GM12801 (cell line): ENCODE measurements around the gene STXBP3.

Experiments used
- TF ChIP-seq, protein P1 (sequence below): IDR thresholded peaks from one replicate; pipeline ENCODE4 v1.5.1; 2011; ENCODE audit warnings: control low read depth; ENCODE audit not compliant: insufficient read length; ENCODE audit errors: extremely low read depth

STXBP3 gene

DNA sequence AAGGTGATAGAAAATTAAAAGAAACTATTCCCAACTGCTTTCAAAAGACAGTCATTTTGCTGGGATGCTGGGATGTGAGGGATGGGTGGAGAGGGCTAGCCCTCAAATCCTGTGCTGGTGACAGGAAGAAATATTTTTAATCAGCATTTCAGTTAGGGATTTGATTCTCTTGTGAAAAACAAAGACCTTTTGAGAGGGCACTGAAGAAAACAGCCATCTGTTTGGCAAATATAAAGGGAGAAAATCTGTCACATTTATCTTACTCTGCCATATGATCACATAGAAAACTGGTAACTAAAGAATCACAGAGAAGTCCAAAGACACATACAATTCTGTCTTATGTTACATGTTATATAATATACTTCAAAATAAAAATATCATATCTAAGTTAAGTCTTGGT is 12.3 kb downstream of the STXBP3 start:
- TF ChIP-seq, protein P1, sequence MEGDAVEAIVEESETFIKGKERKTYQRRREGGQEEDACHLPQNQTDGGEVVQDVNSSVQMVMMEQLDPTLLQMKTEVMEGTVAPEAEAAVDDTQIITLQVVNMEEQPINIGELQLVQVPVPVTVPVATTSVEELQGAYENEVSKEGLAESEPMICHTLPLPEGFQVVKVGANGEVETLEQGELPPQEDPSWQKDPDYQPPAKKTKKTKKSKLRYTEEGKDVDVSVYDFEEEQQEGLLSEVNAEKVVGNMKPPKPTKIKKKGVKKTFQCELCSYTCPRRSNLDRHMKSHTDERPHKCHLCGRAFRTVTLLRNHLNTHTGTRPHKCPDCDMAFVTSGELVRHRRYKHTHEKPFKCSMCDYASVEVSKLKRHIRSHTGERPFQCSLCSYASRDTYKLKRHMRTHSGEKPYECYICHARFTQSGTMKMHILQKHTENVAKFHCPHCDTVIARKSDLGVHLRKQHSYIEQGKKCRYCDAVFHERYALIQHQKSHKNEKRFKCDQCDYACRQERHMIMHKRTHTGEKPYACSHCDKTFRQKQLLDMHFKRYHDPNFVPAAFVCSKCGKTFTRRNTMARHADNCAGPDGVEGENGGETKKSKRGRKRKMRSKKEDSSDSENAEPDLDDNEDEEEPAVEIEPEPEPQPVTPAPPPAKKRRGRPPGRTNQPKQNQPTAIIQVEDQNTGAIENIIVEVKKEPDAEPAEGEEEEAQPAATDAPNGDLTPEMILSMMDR, result no peak

DNA sequence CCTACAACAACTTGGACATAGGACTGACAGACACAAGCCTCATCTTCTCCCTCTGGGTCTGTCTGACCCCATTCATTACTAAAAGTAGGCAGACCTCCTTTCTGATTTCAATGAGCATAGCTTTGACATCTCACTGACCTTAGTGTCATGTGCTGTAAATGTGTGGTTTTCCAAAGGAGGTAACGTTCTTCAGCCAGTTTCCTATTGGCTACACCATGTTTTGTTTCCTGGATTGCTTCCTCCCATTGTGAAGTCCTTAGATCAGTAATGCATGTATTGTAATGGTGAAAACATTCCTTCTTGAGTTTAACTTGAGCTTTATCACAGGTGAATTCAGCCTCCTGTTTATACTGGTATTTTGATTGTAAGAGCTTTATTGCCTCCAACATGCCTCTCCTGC is 20.6 kb downstream of the STXBP3 start:
- TF ChIP-seq, protein P1, result no peak

DNA sequence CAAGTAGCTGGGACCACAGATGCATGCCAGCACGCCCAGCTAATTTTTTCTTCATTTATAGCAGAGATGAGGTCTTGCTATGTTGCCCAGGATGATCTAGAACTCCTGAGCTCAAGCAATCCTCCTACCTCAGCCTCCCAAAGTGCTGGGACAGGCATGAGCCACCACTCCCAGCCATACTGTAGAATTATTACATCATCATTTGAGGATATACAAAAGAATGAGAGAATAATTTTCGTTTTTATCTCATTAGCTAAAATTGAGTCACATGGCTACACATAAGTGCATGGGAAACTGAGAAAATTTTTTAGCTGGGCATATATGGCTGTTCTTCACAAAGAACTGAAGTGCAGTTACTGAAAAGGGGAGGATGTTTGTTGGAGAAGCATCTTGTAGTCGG is 21.2 kb downstream of the STXBP3 start:
- TF ChIP-seq, protein P1, result no peak

DNA sequence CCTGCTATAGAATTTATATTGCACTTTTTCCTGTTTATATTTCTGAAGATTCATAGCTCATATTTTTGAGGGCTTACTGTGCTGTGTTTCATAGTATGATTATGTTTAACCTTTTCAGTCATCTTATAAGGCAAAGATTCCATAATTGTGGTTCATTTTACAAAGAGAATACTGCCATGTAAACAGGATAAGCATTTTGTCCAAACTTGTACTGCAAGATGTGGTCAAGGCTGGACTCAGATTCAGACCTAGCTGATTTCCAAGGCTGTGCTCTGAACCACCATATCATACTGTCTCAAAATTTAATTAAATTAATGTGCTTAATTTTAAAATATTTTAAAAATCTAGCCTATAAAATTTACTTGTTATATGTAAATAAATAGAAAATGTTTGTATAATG is 31.4 kb downstream of the STXBP3 start:
- TF ChIP-seq, protein P1, result no peak

DNA sequence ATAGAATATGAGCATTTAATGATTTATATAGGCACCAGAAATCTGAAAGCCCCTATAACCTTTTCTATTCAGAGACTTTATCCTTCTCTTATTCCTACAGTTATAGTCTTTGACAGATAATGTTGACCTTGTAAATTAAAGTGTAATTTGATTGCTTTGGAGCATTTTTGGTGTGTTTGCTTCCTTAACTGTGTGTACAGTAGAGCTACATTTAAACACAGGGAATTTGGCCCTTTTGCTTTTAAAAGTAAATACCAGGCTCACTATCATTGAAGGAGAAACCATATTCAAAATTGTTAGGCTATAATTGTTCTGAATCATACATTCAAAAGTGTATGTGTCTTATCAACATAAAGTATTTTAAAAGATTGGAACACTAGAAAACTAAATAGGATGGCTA is 33.0 kb downstream of the STXBP3 start:
- TF ChIP-seq, protein P1, result no peak

DNA sequence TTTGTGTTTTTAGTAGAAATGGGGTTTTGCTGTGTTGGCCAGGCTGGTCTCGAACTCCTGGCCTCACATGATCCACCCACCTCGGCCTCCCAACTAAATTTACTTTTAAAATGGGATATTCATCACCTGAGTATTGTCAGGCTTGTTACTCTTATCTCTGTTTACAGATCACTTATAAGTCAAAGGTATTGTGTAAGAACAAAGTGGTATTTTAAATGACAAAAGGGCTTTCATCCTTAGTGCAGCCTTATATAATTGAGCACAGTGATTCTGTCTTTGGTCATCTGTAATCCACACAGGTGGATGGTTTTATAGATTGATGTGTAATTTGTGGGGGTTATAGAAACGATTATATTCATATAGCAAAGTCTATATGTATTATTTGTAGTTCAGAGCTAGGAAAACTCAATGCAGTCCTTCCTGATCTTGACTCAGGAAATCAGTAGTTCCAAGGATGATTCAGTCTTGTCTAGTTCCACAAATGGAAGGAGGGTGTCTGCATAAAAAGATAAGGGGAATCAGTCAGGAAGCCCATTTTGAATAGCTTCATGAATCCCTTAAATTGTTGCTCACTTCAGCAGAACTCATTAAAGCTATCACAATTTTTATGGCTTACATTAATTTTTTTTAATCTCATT is 34.6 kb downstream of the STXBP3 start:
- TF ChIP-seq, protein P1, result no peak

DNA sequence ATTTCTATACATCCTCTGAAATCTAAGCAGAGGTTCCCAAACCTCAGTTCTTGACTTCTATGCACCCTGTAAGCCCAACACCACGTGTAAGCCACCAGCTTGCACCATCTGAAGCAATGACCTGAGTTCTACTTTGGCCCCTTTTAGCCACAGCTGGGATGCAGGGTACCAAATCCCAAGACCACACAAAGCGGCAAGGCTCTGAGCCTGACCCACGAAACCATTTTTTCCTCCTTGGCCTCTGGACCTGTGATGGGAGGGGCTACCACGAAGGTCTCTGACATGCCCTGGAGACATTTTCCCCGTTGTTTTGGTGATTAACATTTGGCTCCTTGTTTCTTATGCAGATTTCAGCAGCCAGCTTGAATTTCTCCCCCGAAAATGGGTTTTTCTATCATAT is 38.8 kb downstream of the STXBP3 start:
- TF ChIP-seq, protein P1, result no peak
